Hepatocyte (in vitro differentiated cells): Measurements from ENCODE around the gene ZSWIM1. TPM values are rescaled to one million over a fixed set of nuclear protein-coding genes. Genes with fewer than 3 reads are reported as not detected.

Source experiments
- DNase-seq: peaks from one replicate; pipeline ENCODE4 v3.0.0-alpha.2; 2016; ENCODE audit warnings: low spot score
- H2AFZ ChIP-seq: fragments of 200-600 bp; sonication (generic); 2 replicates; pipeline ENCODE4 v1.6.0; 2016; ENCODE audit warnings: antibody characterized with exemption, mild to moderate bottlenecking
- H3K27ac ChIP-seq: fragments of 200-600 bp; sonication (generic); 2 replicates; pipeline ENCODE4 v1.5.1; 2016; ENCODE audit warnings: mild to moderate bottlenecking
- H3K27me3 ChIP-seq: fragments of 200-600 bp; sonication (generic); 2 replicates; pipeline ENCODE4 v1.6.1; 2016
- H3K36me3 ChIP-seq: fragments of 200-600 bp; sonication (generic); replicated peaks from 2 replicates; pipeline ENCODE4 v1.5.1; 2016; ENCODE audit warnings: low read depth; ENCODE audit not compliant: insufficient read depth
- H3K4me1 ChIP-seq: fragments of 200-600 bp; sonication (generic); 2 replicates; pipeline ENCODE4 v1.5.1; 2016; ENCODE audit warnings: mild to moderate bottlenecking, moderate library complexity; ENCODE audit not compliant: insufficient read depth
- H3K4me2 ChIP-seq: fragments of 200-600 bp; sonication (generic); 2 replicates; pipeline ENCODE4 v1.6.0; 2016
- H3K4me3 ChIP-seq: fragments of 200-600 bp; sonication (generic); 2 replicates; pipeline ENCODE4 v1.5.1; 2016; ENCODE audit warnings: mild to moderate bottlenecking
- H3K79me2 ChIP-seq: fragments of 200-600 bp; sonication (generic); 2 replicates; pipeline ENCODE4 v1.6.0; 2017; ENCODE audit warnings: mild to moderate bottlenecking
- H3K9me2 ChIP-seq: fragments of 200-600 bp; sonication (generic); replicated peaks from 2 replicates; pipeline ENCODE4 v1.6.0; 2017; ENCODE audit warnings: mild to moderate bottlenecking; ENCODE audit not compliant: insufficient read depth
- H3K9me3 ChIP-seq: fragments of 200-600 bp; sonication (generic); 2 replicates; pipeline ENCODE4 v1.5.1; 2016; ENCODE audit warnings: low read depth, mild to moderate bottlenecking
- H4K20me1 ChIP-seq: fragments of 200-600 bp; sonication (generic); 2 replicates; pipeline ENCODE4 v1.6.0; 2016; ENCODE audit warnings: mild to moderate bottlenecking; ENCODE audit not compliant: insufficient read depth, poor library complexity, severe bottlenecking
- EZH2 ChIP-seq: fragments of 200-600 bp; sonication (generic); IDR thresholded peaks from 2 replicates; pipeline ENCODE4 v1.6.1; 2016; ENCODE audit warnings: antibody characterized with exemption, mild to moderate bottlenecking, borderline replicate concordance
- EZH2phosphoT487 ChIP-seq: fragments of 200-600 bp; sonication (generic); IDR thresholded peaks from one replicate; pipeline ENCODE4 v1.6.1; 2018; ENCODE audit warnings: antibody characterized with exemption, mild to moderate bottlenecking, low read depth, moderate library complexity; ENCODE audit not compliant: unreplicated experiment, severe bottlenecking
- WGBS: methylation state at CpG from one replicate; pipeline ENCODE4 v1.1.6; 2016; ENCODE audit warnings: low lambda C conversion rate; ENCODE audit errors: missing lambda C conversion rate; 5-methylcytosine and 5-hydroxymethylcytosine counted together
- polyA plus RNA-seq: library from polyadenylated mRNA; unstranded; fragments of >200 nt; fragmentation: Nextera tagmentation; extraction: Ambion mirVana; gene quantifications from 2 replicates; pipeline ENCODE4 v1.2.1, GENCODE V29; 2016
- total RNA-seq: library from RNA; depleted of rRNA; stranded (reverse); fragments of >200 nt; gene quantifications from 2 replicates; pipeline ENCODE4 v1.2.3, GENCODE V29; 2014
- TF ChIP-seq, protein P1 (sequence below): fragments of 200-600 bp; sonication (generic); IDR thresholded peaks from 2 replicates; pipeline ENCODE4 v1.5.1; 2016; ENCODE audit warnings: antibody characterized with exemption, mild to moderate bottlenecking; ENCODE audit not compliant: poor library complexity

Gene ZSWIM1
- total and polyA plus RNA-seq, 2 experiments from 2014 or later, result 5.0 to 6.4 TPM

GRCh38 chr20:45845452-45845851 is 35.6 kb upstream of the ZSWIM1 start:
- Histone ChIP-seq H3K4me3 (no peak overlapping the region), H3K9me2 (no peaks in the 10 kb centered on the region), H3K4me2 (no peak overlapping the region), H3K27ac (no peak overlapping the region), H3K9me3 (no peaks in the 10 kb centered on the region), H3K79me2 (no peaks in the 10 kb centered on the region), H3K36me3 (no peaks in the 10 kb centered on the region), H4K20me1 (no peaks in the 10 kb centered on the region), H3K4me1 (no peaks in the 10 kb centered on the region), H3K27me3 (no peaks in the 10 kb centered on the region), H2AFZ (no peak overlapping the region)
- no peak for DNase-seq
- TF ChIP-seq EZH2, result no peak
- TF ChIP-seq EZH2phosphoT487, result no peak
- TF ChIP-seq, protein P1, sequence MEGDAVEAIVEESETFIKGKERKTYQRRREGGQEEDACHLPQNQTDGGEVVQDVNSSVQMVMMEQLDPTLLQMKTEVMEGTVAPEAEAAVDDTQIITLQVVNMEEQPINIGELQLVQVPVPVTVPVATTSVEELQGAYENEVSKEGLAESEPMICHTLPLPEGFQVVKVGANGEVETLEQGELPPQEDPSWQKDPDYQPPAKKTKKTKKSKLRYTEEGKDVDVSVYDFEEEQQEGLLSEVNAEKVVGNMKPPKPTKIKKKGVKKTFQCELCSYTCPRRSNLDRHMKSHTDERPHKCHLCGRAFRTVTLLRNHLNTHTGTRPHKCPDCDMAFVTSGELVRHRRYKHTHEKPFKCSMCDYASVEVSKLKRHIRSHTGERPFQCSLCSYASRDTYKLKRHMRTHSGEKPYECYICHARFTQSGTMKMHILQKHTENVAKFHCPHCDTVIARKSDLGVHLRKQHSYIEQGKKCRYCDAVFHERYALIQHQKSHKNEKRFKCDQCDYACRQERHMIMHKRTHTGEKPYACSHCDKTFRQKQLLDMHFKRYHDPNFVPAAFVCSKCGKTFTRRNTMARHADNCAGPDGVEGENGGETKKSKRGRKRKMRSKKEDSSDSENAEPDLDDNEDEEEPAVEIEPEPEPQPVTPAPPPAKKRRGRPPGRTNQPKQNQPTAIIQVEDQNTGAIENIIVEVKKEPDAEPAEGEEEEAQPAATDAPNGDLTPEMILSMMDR, result no peak

GRCh38 chr20:45848421-45848820 is 32.6 kb upstream of the ZSWIM1 start:
- Histone ChIP-seq H3K4me2 (no peak overlapping the region), H3K27me3 (no peaks in the 10 kb centered on the region), H4K20me1 (no peaks in the 10 kb centered on the region), H3K79me2 (peaks cover 5% of the 10 kb centered on the region), H3K9me2 (no peaks in the 10 kb centered on the region), H3K9me3 (no peaks in the 10 kb centered on the region), H3K27ac (no peak overlapping the region), H3K4me3 (no peak overlapping the region), H2AFZ (no peak overlapping the region), H3K36me3 (no peaks in the 10 kb centered on the region), H3K4me1 (no peaks in the 10 kb centered on the region)
- DNase-seq, result no peak
- TF ChIP-seq EZH2phosphoT487 (no peak), EZH2 (no peak)
- TF ChIP-seq, protein P1, result no peak
- WGBS, result 97% methylated on average over 8 of the region's 8 CpGs

GRCh38 chr20:45848969-45849582 is 32.0 kb upstream of the ZSWIM1 start:
- no peak for TF ChIP-seq EZH2phosphoT487
- TF ChIP-seq EZH2, result no peak
- TF ChIP-seq, protein P1, result no peak
- no peaks in the 10 kb centered on the region for H3K9me2 ChIP-seq
- no peaks in the 10 kb centered on the region for H3K4me1 ChIP-seq
- H3K36me3 ChIP-seq, result no peaks in the 10 kb centered on the region
- DNase-seq, result no peak
- H3K4me2 ChIP-seq, result no peak overlapping the region
- no peaks in the 10 kb centered on the region for H3K9me3 ChIP-seq
- no peak overlapping the region for H3K4me3 ChIP-seq
- H3K27me3 ChIP-seq, result no peaks in the 10 kb centered on the region
- peaks cover 10% of the 10 kb centered on the region for H3K79me2 ChIP-seq
- no peaks in the 10 kb centered on the region for H4K20me1 ChIP-seq
- 97% methylated on average over 8 of the region's 8 CpGs for WGBS
- no peak overlapping the region for H2AFZ ChIP-seq
- no peak overlapping the region for H3K27ac ChIP-seq
